GM23248 (cell line): ENCODE results near the gene CREG1. TPM values are rescaled to one million over a fixed set of nuclear protein-coding genes. Genes with fewer than 3 reads are reported as not detected.

Source experiments
- DNase-seq: peaks from one replicate; pipeline ENCODE4 v3.0.0-alpha.2; 2015
- H2AFZ ChIP-seq: fragments of 200-600 bp; sonication (generic); 2 replicates; pipeline ENCODE4 v1.6.1; 2016; ENCODE audit warnings: antibody characterized with exemption
- H3F3A ChIP-seq: fragments of 200-600 bp; sonication (generic); 2 replicates; pipeline ENCODE4 v1.6.1; 2016; ENCODE audit warnings: mild to moderate bottlenecking, antibody characterized with exemption, mixed run types; ENCODE audit not compliant: insufficient read depth
- H3K27ac ChIP-seq: fragments of 200-600 bp; sonication (generic); 2 replicates; pipeline ENCODE4 v1.5.1; 2016; ENCODE audit warnings: mild to moderate bottlenecking
- H3K27me3 ChIP-seq: fragments of 200-600 bp; sonication (generic); replicated peaks from 2 replicates; pipeline ENCODE4 v1.6.1; 2016; ENCODE audit warnings: mild to moderate bottlenecking; ENCODE audit not compliant: insufficient read depth
- H3K36me3 ChIP-seq: fragments of 200-600 bp; sonication (generic); 2 replicates; pipeline ENCODE4 v1.6.1; 2016; ENCODE audit warnings: low read depth, mild to moderate bottlenecking
- H3K4me1 ChIP-seq: fragments of 200-600 bp; sonication (generic); 2 replicates; pipeline ENCODE4 v1.6.1; 2016; ENCODE audit warnings: mild to moderate bottlenecking; ENCODE audit not compliant: insufficient read depth
- H3K4me2 ChIP-seq: fragments of 200-600 bp; sonication (generic); one replicate; pipeline ENCODE4 v1.6.1; 2016; ENCODE audit warnings: mild to moderate bottlenecking; ENCODE audit not compliant: unreplicated experiment
- H3K4me3 ChIP-seq: fragments of 200-600 bp; sonication (generic); 2 replicates; pipeline ENCODE4 v1.5.1; 2016; ENCODE audit warnings: mild to moderate bottlenecking
- H3K79me2 ChIP-seq: fragments of 200-600 bp; sonication (generic); 2 replicates; pipeline ENCODE4 v1.6.1; 2016; ENCODE audit warnings: mild to moderate bottlenecking; ENCODE audit not compliant: insufficient read depth
- H3K9ac ChIP-seq: fragments of 200-600 bp; sonication (generic); 2 replicates; pipeline ENCODE4 v1.6.1; 2016; ENCODE audit warnings: mild to moderate bottlenecking
- H3K9me2 ChIP-seq: fragments of 200-600 bp; sonication (generic); 2 replicates; pipeline ENCODE4 v1.6.1; 2016; ENCODE audit warnings: mixed run types, mild to moderate bottlenecking, moderate library complexity; ENCODE audit not compliant: insufficient read depth
- H3K9me3 ChIP-seq: fragments of 200-600 bp; sonication (generic); one replicate; pipeline ENCODE4 v1.6.1; 2017; ENCODE audit warnings: low read depth
- H4K20me1 ChIP-seq: fragments of 200-600 bp; sonication (generic); 2 replicates; pipeline ENCODE4 v1.6.0; 2016; ENCODE audit not compliant: insufficient read depth
- EZH2 ChIP-seq: fragments of 200-600 bp; sonication (generic); IDR thresholded peaks from 2 replicates; pipeline ENCODE4 v1.6.1; 2018; ENCODE audit warnings: antibody characterized with exemption, mild to moderate bottlenecking; ENCODE audit not compliant: insufficient read depth, poor library complexity, severe bottlenecking
- EZH2phosphoT487 ChIP-seq: fragments of 200-600 bp; sonication (generic); IDR thresholded peaks from 2 replicates; pipeline ENCODE4 v1.6.1; 2018; ENCODE audit warnings: antibody characterized with exemption, moderate library complexity, mild to moderate bottlenecking, low read depth; ENCODE audit not compliant: insufficient read depth
- WGBS, 2 experiments: methylation state at CpG; one replicate each; pipeline ENCODE4 v1.1.6; 2015 to 2017; ENCODE audit warnings: low lambda C conversion rate in 2 of 2, low coverage in 1 of 2; ENCODE audit errors: missing lambda C conversion rate in 2 of 2; 5-methylcytosine and 5-hydroxymethylcytosine counted together
- in situ Hi-C: fragments of 300-500 bp; cut with MboI; formaldehyde crosslinking; loops from 2 replicates; pipeline ENCODE4 v1.15.0; 2020
- polyA plus RNA-seq: library from polyadenylated mRNA; unstranded; fragments of >200 nt; fragmentation: Nextera tagmentation; extraction: Ambion mirVana; gene quantifications from 2 replicates; pipeline ENCODE4 v1.2.1, GENCODE V29; 2016
- total RNA-seq: library from RNA; depleted of rRNA; stranded (reverse); fragments of >200 nt; shearing (Covaris generic); gene quantifications from 2 replicates; pipeline ENCODE4 v1.2.3, GENCODE V29; 2014

The CREG1 gene
- total and polyA plus RNA-seq, 2 experiments from 2014 or later: 72.0 to 86.6 TPM

GRCh38 chr1:167510881-167511280 lies 42.7 kb downstream of the CREG1 start:
- DNase-seq: no peak
- Histone ChIP-seq H3K27ac (no peak overlapping the region), H3K9ac (no peak overlapping the region), H3K4me1 (no peaks in the 10 kb centered on the region), H3K79me2 (no peaks in the 10 kb centered on the region), H3K9me2 (no peaks in the 10 kb centered on the region), H3K9me3 (no peaks in the 10 kb centered on the region), H3K4me2 (no peak overlapping the region), H2AFZ (no peak overlapping the region), H3K27me3 (peaks cover 16% of the 10 kb centered on the region; the same call in 1 of the 2 replicates), H3K4me3 (no peak overlapping the region), H3F3A (no peaks in the 10 kb centered on the region), H3K36me3 (no peaks in the 10 kb centered on the region), H4K20me1 (no peaks in the 10 kb centered on the region)
- in situ Hi-C loops: no loop called here
- WGBS, 2 experiments: 58% methylated on average over 4 of the region's 4 CpGs
- TF ChIP-seq EZH2phosphoT487 (no peak), EZH2 (no peak)

GRCh38 chr1:167510244-167510643 lies 43.3 kb downstream of the CREG1 start:
- Histone ChIP-seq H3K9me3 (no peaks in the 10 kb centered on the region), H3K4me2 (no peak overlapping the region), H3K4me3 (no peak overlapping the region), H3K36me3 (no peaks in the 10 kb centered on the region), H3K27me3 (peaks cover 18% of the 10 kb centered on the region), H3K4me1 (no peaks in the 10 kb centered on the region), H4K20me1 (no peaks in the 10 kb centered on the region), H3K79me2 (no peaks in the 10 kb centered on the region), H3K27ac (no peak overlapping the region), H3K9ac (no peak overlapping the region), H3F3A (no peaks in the 10 kb centered on the region), H2AFZ (no peak overlapping the region), H3K9me2 (no peaks in the 10 kb centered on the region)
- in situ Hi-C loops: no loop called here
- WGBS, 2 experiments: 36 to 65% methylated on average over 3 of the region's 3 CpGs
- no peak for TF ChIP-seq EZH2phosphoT487
- TF ChIP-seq EZH2: no peak
- DNase-seq: no peak

GRCh38 chr1:167509587-167509986 lies 44.0 kb downstream of the CREG1 start:
- no peaks in the 10 kb centered on the region for H3F3A ChIP-seq
- no peak overlapping the region for H3K9ac ChIP-seq
- in situ Hi-C loops: no loop called here
- no peak overlapping the region for H3K4me3 ChIP-seq
- H3K4me2 ChIP-seq: no peak overlapping the region
- no peaks in the 10 kb centered on the region for H4K20me1 ChIP-seq
- no peaks in the 10 kb centered on the region for H3K36me3 ChIP-seq
- no peak overlapping the region for H3K27ac ChIP-seq
- peaks cover 24% of the 10 kb centered on the region for H3K27me3 ChIP-seq
- DNase-seq: no peak
- H3K79me2 ChIP-seq: no peaks in the 10 kb centered on the region
- WGBS, 2 experiments: 49% methylated on average over 8 of the region's 8 CpGs
- no peak for TF ChIP-seq EZH2
- no peak for TF ChIP-seq EZH2phosphoT487
- no peak overlapping the region for H2AFZ ChIP-seq
- H3K9me3 ChIP-seq: no peaks in the 10 kb centered on the region
- H3K4me1 ChIP-seq: no peaks in the 10 kb centered on the region
- H3K9me2 ChIP-seq: no peaks in the 10 kb centered on the region

- in situ Hi-C loops: no loop called here
- Histone ChIP-seq H3K27ac (no peak overlapping the region), H3K4me1 (no peaks in the 10 kb centered on the region), H3K4me2 (no peak overlapping the region), H3K9ac (no peak overlapping the region), H3K79me2 (no peaks in the 10 kb centered on the region), H4K20me1 (no peaks in the 10 kb centered on the region), H3F3A (no peaks in the 10 kb centered on the region), H3K9me2 (no peaks in the 10 kb centered on the region), H3K27me3 (peaks cover 30% of the 10 kb centered on the region), H2AFZ (no peak overlapping the region), H3K4me3 (no peak overlapping the region), H3K36me3 (no peaks in the 10 kb centered on the region), H3K9me3 (no peaks in the 10 kb centered on the region)
- no peak for TF ChIP-seq EZH2
- no peak for TF ChIP-seq EZH2phosphoT487
- 30 to 34% methylated on average over 3 of the region's 3 CpGs for WGBS, 2 experiments
- DNase-seq: no peak
Measured at GRCh38 chr1:167507719-167508118, 45.8 kb downstream of the CREG1 start.

GRCh38 chr1:167504467-167504827 lies 49.1 kb downstream of the CREG1 start:
- H3K4me2 ChIP-seq: no peak overlapping the region
- no peak overlapping the region for H3K9ac ChIP-seq
- TF ChIP-seq EZH2phosphoT487 (no peak), EZH2 (no peak)
- no peaks in the 10 kb centered on the region for H4K20me1 ChIP-seq
- no peaks in the 10 kb centered on the region for H3K9me3 ChIP-seq
- no peak overlapping the region for H2AFZ ChIP-seq
- no peaks in the 10 kb centered on the region for H3K79me2 ChIP-seq
- 14 to 18% methylated on average over 3 of the region's 3 CpGs for WGBS, 2 experiments
- no peak for DNase-seq
- H3K4me1 ChIP-seq: no peaks in the 10 kb centered on the region
- no peaks in the 10 kb centered on the region for H3K9me2 ChIP-seq
- H3K27me3 ChIP-seq: peaks cover 50% of the 10 kb centered on the region
- H3K4me3 ChIP-seq: no peak overlapping the region
- H3F3A ChIP-seq: no peaks in the 10 kb centered on the region
- no peaks in the 10 kb centered on the region for H3K36me3 ChIP-seq
- in situ Hi-C loops: no loop called here
- no peak overlapping the region for H3K27ac ChIP-seq
